Stomach (tissue), 9 donors: ENCODE measurements around the gene RNF115. TPM values are rescaled to one million over a fixed set of nuclear protein-coding genes. Genes with fewer than 3 reads are reported as not detected.
"Not testable (repeated sequence)": the region's sequence is repeated elsewhere in the genome, so short reads cannot be mapped to it uniquely, and the experiment has no call there.

ENCODE experiments used
- DNase-seq, 2 donors: peaks; one replicate each; pipeline versions ENCODE4 v3.0.0 to v3.0.0-alpha.2; 2013 to 2019
- H3K27ac ChIP-seq, 5 donors: fragments of 200-600 bp in 4 of 5; sonication (generic) in 4 of 5; one replicate each; pipeline ENCODE4 v1.5.1; 2013 to 2019; ENCODE audit warnings: mild to moderate bottlenecking in 1 of 5, moderate library complexity in 1 of 5
- H3K27me3 ChIP-seq, 3 donors: fragments of 200-600 bp; sonication (generic); one replicate each; pipeline ENCODE4 v1.5.1; 2017 to 2019; ENCODE audit warnings: mixed run types in 1 of 3
- H3K36me3 ChIP-seq, 4 donors: fragments of 200-600 bp; sonication (generic); 1 replicate in 3 of 4; 2 replicates in 1 of 4; pipeline ENCODE4 v1.5.1; 2016 to 2019
- H3K4me1 ChIP-seq, 4 donors: fragments of 200-600 bp; sonication (generic); one replicate each; pipeline ENCODE4 v1.5.1; 2016 to 2019
- H3K4me3 ChIP-seq, 4 donors: fragments of 200-600 bp; sonication (generic) in 3 of 4; one replicate each; pipeline ENCODE4 v1.5.1; 2016 to 2019; ENCODE audit warnings: mild to moderate bottlenecking in 1 of 4
- H3K9me3 ChIP-seq, 4 donors: fragments of 200-600 bp; sonication (generic); one replicate each; pipeline ENCODE4 v1.5.1; 2016 to 2019
- EP300 ChIP-seq: sonication (generic); formaldehyde crosslinking; IDR thresholded peaks from one replicate; pipeline ENCODE4 v1.6.1; 2017; ENCODE audit warnings: antibody characterized with exemption
- POLR2A ChIP-seq, 4 donors: fragments of 450-650 bp; IDR thresholded peaks; one replicate each; pipeline ENCODE4 v1.6.1; 2016; ENCODE audit warnings: antibody characterized with exemption in 4 of 4, control low read depth in 2 of 4, mild to moderate bottlenecking in 1 of 4, moderate library complexity in 1 of 4
- WGBS, 5 donors: extraction: QIAGEN DNeasy Blood & Tissue Kit in 3 of 5; methylation state at CpG; one replicate each; pipeline versions ENCODE4 v1.1.5 to v1.1.7; 2013 to 2018; 5-methylcytosine and 5-hydroxymethylcytosine counted together
- intact Hi-C: fragments of 100-400 bp; cut with DNase I; formaldehyde crosslinking; loops from one replicate; pipeline ENCODE4 v1.15.1; 2023; ENCODE audit warnings: low total_unique reads
- polyA plus RNA-seq, 3 donors: library from polyadenylated mRNA; stranded (reverse); fragments of 200-250 nt; gene quantifications; one replicate each; pipeline ENCODE4 v1.2.3, GENCODE V29; 2013
- total RNA-seq, 5 donors: library from RNA; depleted of rRNA; stranded (reverse); fragments of >200 nt; gene quantifications; one replicate each; pipeline versions ENCODE4 v1.1.0 to v1.2.3, GENCODE V29; 2014 to 2016
- TF ChIP-seq, protein P1 (sequence below), 7 experiments: fragments of 450-650 bp in 4 of 7; fragments of 200-600 bp in 3 of 7; sonication (generic) in 3 of 7; IDR thresholded peaks; one replicate each; pipeline ENCODE4 v1.5.1; 2016 to 2019; ENCODE audit warnings: antibody characterized with exemption in 7 of 7, control low read depth in 2 of 7, mild to moderate bottlenecking in 1 of 7
- donor health status: healthy with polysubstance abuse.
- donor health status: Bipolar disorder and iron deficiency.
- donor health status: healthy.

The RNF115 gene
- total and polyA plus RNA-seq, 8 donors: 4.8 to 44.1 (median 12.6) TPM

DNA sequence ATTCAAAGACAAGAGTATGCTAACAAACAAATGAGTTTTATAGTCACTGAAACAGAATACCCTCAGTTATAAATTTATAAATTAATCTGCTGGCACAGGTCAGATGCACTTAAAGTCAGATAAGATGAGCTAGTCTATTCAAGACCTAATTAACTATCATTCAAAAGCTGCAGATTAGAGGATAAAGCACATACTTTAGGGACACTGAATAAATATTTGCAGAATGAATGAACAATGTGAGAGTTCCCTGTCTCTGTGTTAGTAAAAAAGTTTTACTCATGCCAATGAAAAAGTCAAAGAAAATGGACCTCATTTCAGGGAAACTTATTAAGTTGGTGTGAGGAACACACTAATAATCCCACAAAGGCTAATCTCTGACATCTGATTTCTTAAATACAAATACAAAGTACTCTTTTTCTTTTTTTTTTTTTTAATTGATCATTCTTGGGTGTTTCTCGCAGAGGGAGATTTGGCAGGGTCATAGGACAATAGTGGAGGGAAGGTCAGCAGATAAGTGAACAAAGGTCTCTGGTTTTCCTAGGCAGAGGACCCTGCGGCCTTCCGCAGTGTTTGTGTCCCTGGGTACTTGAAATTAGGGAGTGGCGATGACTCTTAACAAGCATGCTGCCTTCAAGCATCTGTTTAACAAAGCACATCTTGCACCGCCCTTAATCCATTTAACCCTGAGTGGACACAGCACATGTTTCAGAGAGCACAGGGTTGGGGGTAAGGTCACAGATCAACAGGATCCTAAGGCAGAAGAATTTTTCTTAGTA lies 58.1 kb downstream of the RNF115 start:
- H3K36me3 ChIP-seq: peaks cover 16 to 64% (median 55%) of the 10 kb centered on the region in 4 donors
- H3K27ac ChIP-seq, H3K27me3 ChIP-seq, H3K9me3 ChIP-seq, H3K4me1 ChIP-seq, DNase-seq, intact Hi-C loops, H3K4me3 ChIP-seq: not testable (repeated sequence)
- WGBS, 5 donors: 59 to 81% (median 69%) methylated on average over 4 to 5 of the region's 5 CpGs

DNA sequence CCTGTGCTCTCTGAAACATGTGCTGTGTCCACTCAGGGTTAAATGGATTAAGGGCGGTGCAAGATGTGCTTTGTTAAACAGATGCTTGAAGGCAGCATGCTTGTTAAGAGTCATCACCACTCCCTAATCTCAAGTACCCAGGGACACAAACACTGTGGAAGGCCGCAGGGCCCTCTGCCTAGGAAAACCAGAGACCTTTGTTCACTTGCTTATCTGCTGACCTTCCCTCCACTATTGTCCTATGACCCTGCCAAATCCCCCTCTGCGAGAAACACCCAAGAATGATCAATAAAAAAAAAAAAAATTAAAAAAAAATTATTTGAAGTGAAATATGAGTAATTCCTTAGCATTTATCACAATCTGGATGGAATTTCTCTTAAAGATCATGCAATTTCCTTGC lies 58.8 kb downstream of the RNF115 start:
- 51 to 68% (median 63%) methylated on average over 1 to 2 of the region's 3 CpGs for WGBS, 5 donors
- intact Hi-C loops, H3K9me3 ChIP-seq, H3K27ac ChIP-seq, H3K4me3 ChIP-seq, H3K4me1 ChIP-seq, DNase-seq, H3K27me3 ChIP-seq: not testable (repeated sequence)
- peaks cover 16 to 64% (median 53%) of the 10 kb centered on the region in 4 donors for H3K36me3 ChIP-seq

DNA sequence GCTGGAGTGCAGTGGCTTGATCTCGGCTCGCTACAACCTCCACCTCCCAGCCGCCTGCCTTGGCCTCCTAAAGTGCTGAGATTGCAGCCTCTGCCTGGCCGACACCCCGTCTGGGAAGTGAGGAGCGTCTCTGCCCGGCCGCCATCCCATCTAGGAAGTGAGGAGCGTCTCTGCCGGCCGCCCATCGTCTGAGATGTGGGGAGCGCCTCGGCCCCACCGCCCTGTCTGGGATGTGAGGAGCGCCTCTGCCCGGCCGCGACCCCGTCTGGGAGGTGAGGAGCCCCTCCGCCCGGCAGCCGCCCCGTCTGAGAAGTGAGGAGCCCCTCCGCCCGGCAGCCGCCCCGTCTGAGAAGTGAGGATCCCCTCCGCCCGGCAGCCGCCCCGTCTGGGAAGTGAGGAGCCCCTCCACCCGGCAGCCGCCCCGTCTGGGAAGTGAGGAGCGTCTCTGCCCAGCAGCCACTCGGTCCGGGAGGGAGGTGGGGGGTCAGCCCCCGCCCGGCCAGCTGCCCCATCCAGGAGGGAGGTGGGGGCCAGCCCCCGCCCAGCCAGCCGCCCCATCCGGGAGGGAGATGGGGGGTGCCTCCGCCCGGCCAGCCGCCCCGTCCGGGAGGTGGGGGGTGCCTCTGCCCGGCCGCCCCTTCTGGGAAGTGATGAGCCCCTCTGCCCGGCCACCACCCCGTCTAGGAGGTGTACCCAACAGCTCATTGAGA lies 59.5 kb downstream of the RNF115 start:
- intact Hi-C loops, H3K27me3 ChIP-seq, H3K4me1 ChIP-seq, H3K9me3 ChIP-seq, H3K4me3 ChIP-seq, H3K27ac ChIP-seq, DNase-seq: not testable (repeated sequence)
- H3K36me3 ChIP-seq: peaks cover 16 to 61% (median 48%) of the 10 kb centered on the region in 4 donors
- 97 to 98% (median 97%) methylated on average over 11 to 52 of the region's 52 CpGs for WGBS, 5 donors

DNA sequence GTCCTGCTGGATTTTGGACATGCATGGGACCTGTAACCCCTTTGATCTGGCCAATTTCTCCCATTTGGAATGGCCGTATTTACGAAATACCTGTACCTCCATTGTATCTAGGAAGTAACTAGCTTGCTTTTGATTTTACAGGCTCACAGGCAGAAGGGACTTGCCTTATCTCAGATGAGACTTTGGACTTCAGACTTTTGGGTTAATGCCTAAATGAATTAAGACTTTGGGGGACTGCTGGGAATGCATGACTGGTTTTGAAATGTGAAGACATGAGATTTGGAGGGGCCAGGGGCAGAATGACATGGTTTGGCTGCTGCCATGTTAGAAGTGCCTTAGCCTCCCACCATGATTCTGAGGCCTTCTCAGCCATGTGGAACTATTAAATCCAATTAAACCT lies 61.9 kb downstream of the RNF115 start:
- WGBS, 5 donors: 80 to 97% (median 93%) methylated on average over 2 of the region's 2 CpGs

DNA sequence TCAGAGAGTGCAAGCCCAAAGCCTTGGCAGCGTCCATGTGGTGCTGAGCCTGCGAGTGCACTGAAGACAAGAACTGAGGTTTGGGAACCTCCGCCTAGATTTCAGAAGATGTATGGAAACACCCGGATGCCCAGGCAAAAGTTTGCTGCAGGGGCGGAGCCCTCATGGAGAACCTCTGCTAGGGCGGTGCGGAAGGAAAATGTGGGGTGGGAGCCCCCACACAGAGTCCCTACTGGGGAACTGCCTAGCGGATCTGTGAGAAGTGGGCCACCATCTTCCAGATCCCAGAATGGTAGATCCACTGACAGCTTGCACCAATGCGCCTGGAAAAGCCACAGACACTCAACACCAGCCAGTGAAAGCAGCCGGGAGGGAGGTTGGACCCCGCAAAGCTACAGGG lies 62.4 kb downstream of the RNF115 start:
- DNase-seq, H3K27ac ChIP-seq, H3K9me3 ChIP-seq, H3K27me3 ChIP-seq, intact Hi-C loops, H3K4me3 ChIP-seq, H3K4me1 ChIP-seq: not testable (repeated sequence)
- peaks cover 19 to 69% (median 51%) of the 10 kb centered on the region in 4 donors for H3K36me3 ChIP-seq
- WGBS, 5 donors: 95 to 99% (median 98%) methylated on average over 11 of the region's 11 CpGs

More for the DNA sequence above, 61.9 kb downstream of the RNF115 start:
- H3K4me1 ChIP-seq, H3K27ac ChIP-seq, intact Hi-C loops, H3K27me3 ChIP-seq, H3K9me3 ChIP-seq, DNase-seq, H3K4me3 ChIP-seq: not testable (repeated sequence)
- peaks cover 19 to 67% (median 52%) of the 10 kb centered on the region in 4 donors for H3K36me3 ChIP-seq

DNA sequence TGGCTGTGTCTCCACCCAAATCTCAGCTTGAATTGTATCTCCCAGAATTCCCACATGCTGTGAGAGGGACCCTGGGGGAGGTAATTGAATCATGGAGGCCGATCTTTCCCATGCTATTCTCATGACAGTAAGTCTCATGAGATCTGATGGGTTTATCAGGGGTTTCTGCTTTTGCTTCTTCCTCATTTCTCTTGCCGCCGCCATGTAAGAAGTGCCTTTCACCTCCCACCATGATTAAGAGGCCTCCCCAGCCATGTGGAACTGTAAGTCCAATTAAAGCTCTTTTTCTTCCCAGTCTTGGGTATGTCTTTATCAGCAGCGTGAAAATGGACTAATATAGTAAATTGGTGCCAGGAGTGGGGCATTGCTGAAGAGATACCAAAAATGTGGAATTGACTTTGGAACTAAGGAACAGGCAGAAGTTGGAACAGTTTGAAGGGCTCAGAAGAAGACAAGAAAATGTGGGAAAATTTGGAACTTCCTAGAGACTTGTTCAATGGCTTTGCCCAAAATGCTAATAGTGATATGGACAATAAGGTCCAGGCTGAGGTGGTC lies 63.4 kb downstream of the RNF115 start:
- H3K4me1 ChIP-seq, H3K9me3 ChIP-seq, DNase-seq, H3K27me3 ChIP-seq, intact Hi-C loops, H3K27ac ChIP-seq, H3K4me3 ChIP-seq: not testable (repeated sequence)
- 96 to 99% (median 98%) methylated on average over 4 of the region's 4 CpGs for WGBS, 5 donors
- peaks cover 19 to 75% (median 59%) of the 10 kb centered on the region in 4 donors for H3K36me3 ChIP-seq

DNA sequence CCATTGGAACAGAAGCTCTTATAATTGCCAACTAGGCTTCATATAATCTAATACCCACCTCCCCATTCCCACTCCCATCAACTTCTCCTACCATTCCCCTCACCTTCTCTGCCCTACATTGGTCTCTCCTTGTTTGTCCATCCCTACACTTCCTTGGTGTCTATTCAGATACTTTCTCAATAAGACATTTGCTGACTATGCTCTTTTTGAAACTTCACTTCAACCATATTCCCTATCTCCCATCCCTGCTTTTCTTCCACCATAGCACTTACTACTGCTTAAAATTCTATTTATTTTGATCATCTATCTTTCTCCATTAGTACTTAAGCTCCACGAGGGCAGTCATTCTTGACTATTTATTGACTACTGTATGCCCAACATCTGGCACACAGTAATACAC lies 64.2 kb downstream of the RNF115 start:
- no peak for DNase-seq
- H3K4me3 ChIP-seq: no peak overlapping the region
- TF ChIP-seq POLR2A (IDR thresholded peaks at IDR 0.05): no peak
- TF ChIP-seq, protein P1, sequence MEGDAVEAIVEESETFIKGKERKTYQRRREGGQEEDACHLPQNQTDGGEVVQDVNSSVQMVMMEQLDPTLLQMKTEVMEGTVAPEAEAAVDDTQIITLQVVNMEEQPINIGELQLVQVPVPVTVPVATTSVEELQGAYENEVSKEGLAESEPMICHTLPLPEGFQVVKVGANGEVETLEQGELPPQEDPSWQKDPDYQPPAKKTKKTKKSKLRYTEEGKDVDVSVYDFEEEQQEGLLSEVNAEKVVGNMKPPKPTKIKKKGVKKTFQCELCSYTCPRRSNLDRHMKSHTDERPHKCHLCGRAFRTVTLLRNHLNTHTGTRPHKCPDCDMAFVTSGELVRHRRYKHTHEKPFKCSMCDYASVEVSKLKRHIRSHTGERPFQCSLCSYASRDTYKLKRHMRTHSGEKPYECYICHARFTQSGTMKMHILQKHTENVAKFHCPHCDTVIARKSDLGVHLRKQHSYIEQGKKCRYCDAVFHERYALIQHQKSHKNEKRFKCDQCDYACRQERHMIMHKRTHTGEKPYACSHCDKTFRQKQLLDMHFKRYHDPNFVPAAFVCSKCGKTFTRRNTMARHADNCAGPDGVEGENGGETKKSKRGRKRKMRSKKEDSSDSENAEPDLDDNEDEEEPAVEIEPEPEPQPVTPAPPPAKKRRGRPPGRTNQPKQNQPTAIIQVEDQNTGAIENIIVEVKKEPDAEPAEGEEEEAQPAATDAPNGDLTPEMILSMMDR (IDR thresholded peaks at IDR 0.05): no peak
- TF ChIP-seq EP300: no peak
- intact Hi-C loops: no loop called here
- H3K36me3 ChIP-seq: peaks cover 19 to 74% (median 60%) of the 10 kb centered on the region in 4 donors
- no peak overlapping the region for H3K27ac ChIP-seq
- 87 to 97% (median 90%) methylated on average over 1 of the region's 1 CpG for WGBS, 5 donors
- peaks cover 0 to 5% (median 2%) of the 10 kb centered on the region in 4 donors for H3K9me3 ChIP-seq
- H3K4me1 ChIP-seq: no peaks in the 10 kb centered on the region
- no peaks in the 10 kb centered on the region for H3K27me3 ChIP-seq
